GM23338 (cell line): ENCODE results near the gene IGIP. TPM values are rescaled to one million over a fixed set of nuclear protein-coding genes. Genes with fewer than 3 reads are reported as not detected.

Experiments used
- ATAC-seq: fragments of 200-7000 bp; cut with Tn5 transposase; 3 replicates; pipeline ENCODE4 v1.9.1; 2020
- DNase-seq: peaks from one replicate; pipeline ENCODE4 v3.0.0-alpha.2; 2015; ENCODE audit warnings: low spot score
- H2AFZ ChIP-seq: fragments of 200-600 bp; sonication (generic); 2 replicates; pipeline ENCODE4 v1.8.0; 2016; ENCODE audit warnings: antibody characterized with exemption, mild to moderate bottlenecking, moderate library complexity
- H3F3A ChIP-seq: fragments of 200-600 bp; sonication (generic); replicated peaks from 2 replicates; pipeline ENCODE4 v1.8.0; 2017; ENCODE audit warnings: antibody characterized with exemption, mixed run types, low read depth
- H3K27ac ChIP-seq: fragments of 200-600 bp; sonication (generic); 2 replicates; pipeline ENCODE4 v1.6.1; 2016; ENCODE audit warnings: low read depth
- H3K27me3 ChIP-seq: fragments of 200-600 bp; sonication (generic); 2 replicates; pipeline ENCODE4 v1.8.0; 2016; ENCODE audit warnings: mild to moderate bottlenecking, mixed run types, moderate library complexity; ENCODE audit not compliant: insufficient read depth
- H3K36me3 ChIP-seq: fragments of 200-600 bp; sonication (generic); 2 replicates; pipeline ENCODE4 v1.8.0; 2016; ENCODE audit warnings: mild to moderate bottlenecking; ENCODE audit not compliant: insufficient read depth
- H3K4me1 ChIP-seq: fragments of 200-600 bp; sonication (generic); 2 replicates; pipeline ENCODE4 v1.8.0; 2016; ENCODE audit warnings: mild to moderate bottlenecking, moderate library complexity; ENCODE audit not compliant: insufficient read depth
- H3K4me2 ChIP-seq: fragments of 200-600 bp; sonication (generic); 2 replicates; pipeline ENCODE4 v1.7.1; 2017; ENCODE audit warnings: mixed run types
- H3K4me3 ChIP-seq: fragments of 200-600 bp; sonication (generic); 2 replicates; pipeline ENCODE4 v1.6.1; 2016; ENCODE audit warnings: mixed run types
- H3K79me2 ChIP-seq: fragments of 200-600 bp; sonication (generic); replicated peaks from 2 replicates; pipeline ENCODE4 v1.8.0; 2017; ENCODE audit warnings: mild to moderate bottlenecking; ENCODE audit not compliant: insufficient read depth
- H3K9me2 ChIP-seq: fragments of 200-600 bp; sonication (generic); 2 replicates; pipeline ENCODE4 v1.8.0; 2017; ENCODE audit not compliant: insufficient read depth
- H4K20me1 ChIP-seq: fragments of 200-600 bp; sonication (generic); replicated peaks from 2 replicates; pipeline ENCODE4 v1.8.0; 2017; ENCODE audit warnings: mild to moderate bottlenecking; ENCODE audit not compliant: insufficient read depth
- H3K27ac Mint-ChIP-seq: 2 replicates; pipeline ENCODE4 v1.8.0; 2020; ENCODE audit warnings: inconsistent platforms, mild to moderate bottlenecking, moderate library complexity, mixed read lengths
- H3K27me3 Mint-ChIP-seq: 3 replicates; pipeline ENCODE4 v1.8.0; 2022; ENCODE audit warnings: low read depth, mild to moderate bottlenecking, moderate library complexity, mixed read lengths, inconsistent platforms; ENCODE audit not compliant: insufficient read depth, poor library complexity
- H3K36me3 Mint-ChIP-seq: 3 replicates; pipeline ENCODE4 v1.8.0; 2021; ENCODE audit warnings: low read depth, mild to moderate bottlenecking, inconsistent platforms, moderate library complexity, mixed read lengths
- H3K4me1 Mint-ChIP-seq: 3 replicates; pipeline ENCODE4 v1.8.0; 2020; ENCODE audit warnings: mild to moderate bottlenecking, inconsistent platforms, mixed read lengths
- H3K4me3 Mint-ChIP-seq: 3 replicates; pipeline ENCODE4 v1.8.0; 2021; ENCODE audit warnings: moderate library complexity, mild to moderate bottlenecking, inconsistent platforms, mixed read lengths
- H3K9me3 Mint-ChIP-seq: 3 replicates; pipeline ENCODE4 v1.8.0; 2020; ENCODE audit warnings: moderate library complexity, mild to moderate bottlenecking, inconsistent platforms, mixed read lengths
- CREB1 ChIP-seq: fragments of 250-450 bp; sonication (Bioruptor Pico); IDR thresholded peaks from 2 replicates; pipeline ENCODE4 v1.5.0; 2020; ENCODE audit warnings: low read depth, mild to moderate bottlenecking, moderate library complexity
- ETS1 ChIP-seq: IDR thresholded peaks from 2 replicates; pipeline ENCODE4 v1.6.1; 2016; ENCODE audit warnings: antibody characterized with exemption
- EZH2 ChIP-seq: fragments of 200-600 bp; sonication (generic); IDR thresholded peaks from one replicate; pipeline ENCODE4 v1.8.0; 2017; ENCODE audit warnings: antibody characterized with exemption, mild to moderate bottlenecking, low read depth; ENCODE audit not compliant: unreplicated experiment
- EZH2phosphoT487 ChIP-seq: fragments of 200-600 bp; sonication (generic); IDR thresholded peaks from one replicate; pipeline ENCODE4 v1.8.1; 2018; ENCODE audit warnings: antibody characterized with exemption; ENCODE audit not compliant: unreplicated experiment
- JUNB ChIP-seq: IDR thresholded peaks from one replicate; pipeline ENCODE4 v1.6.1; 2016; ENCODE audit warnings: antibody characterized with exemption; ENCODE audit not compliant: unreplicated experiment
- NANOG ChIP-seq: IDR thresholded peaks from 2 replicates; pipeline ENCODE4 v1.6.1; 2016; ENCODE audit warnings: antibody characterized with exemption, borderline replicate concordance
- POLR2AphosphoS5 ChIP-seq: IDR thresholded peaks from 2 replicates; pipeline ENCODE4 v1.6.1; 2016; ENCODE audit warnings: antibody characterized with exemption, low read depth
- REST ChIP-seq: IDR thresholded peaks from one replicate; pipeline ENCODE4 v1.6.1; 2018; ENCODE audit warnings: antibody characterized with exemption; ENCODE audit not compliant: unreplicated experiment
- STAT1 ChIP-seq: IDR thresholded peaks from one replicate; pipeline ENCODE4 v1.6.1; 2016; ENCODE audit warnings: antibody characterized with exemption; ENCODE audit not compliant: unreplicated experiment
- ZNF114 ChIP-seq: fragments of 250-450 bp; sonication (Bioruptor Pico); IDR thresholded peaks from 2 replicates; pipeline ENCODE4 v1.5.0; 2020; ENCODE audit warnings: mild to moderate bottlenecking, moderate library complexity
- ZNF331 ChIP-seq: fragments of 250-450 bp; sonication (Bioruptor Pico); IDR thresholded peaks from 2 replicates; pipeline ENCODE4 v1.5.0; 2020; ENCODE audit warnings: low read depth, mild to moderate bottlenecking, moderate library complexity
- ZNF462 ChIP-seq: fragments of 250-450 bp; sonication (Bioruptor Pico); IDR thresholded peaks from 2 replicates; pipeline ENCODE4 v1.5.0; 2020; ENCODE audit warnings: mild to moderate bottlenecking, moderate library complexity
- polyA plus RNA-seq: library from polyadenylated mRNA; unstranded; fragments of >200 nt; fragmentation: Nextera tagmentation; extraction: Ambion mirVana; gene quantifications from 2 replicates; pipeline ENCODE4 v1.2.1, GENCODE V29; 2016
- total RNA-seq: library from RNA; depleted of rRNA; stranded (reverse); fragments of >200 nt; shearing (Covaris generic); gene quantifications from 2 replicates; pipeline ENCODE4 v1.2.3, GENCODE V29; 2014
- TF ChIP-seq, protein P1 (sequence below), 2 experiments: fragments of 200-600 bp in 1 of 2; sonication (generic) in 1 of 2; conservative IDR thresholded peaks; 2 replicates each; pipeline versions ENCODE4 v1.5.1 to v1.6.1; 2016 to 2017; ENCODE audit warnings: antibody characterized with exemption in 2 of 2, low read depth in 2 of 2, mild to moderate bottlenecking in 2 of 2, moderate library complexity in 1 of 2

The IGIP gene
- total and polyA plus RNA-seq, 2 experiments from 2014 or later = 0.21 to 0.38 TPM

DNA sequence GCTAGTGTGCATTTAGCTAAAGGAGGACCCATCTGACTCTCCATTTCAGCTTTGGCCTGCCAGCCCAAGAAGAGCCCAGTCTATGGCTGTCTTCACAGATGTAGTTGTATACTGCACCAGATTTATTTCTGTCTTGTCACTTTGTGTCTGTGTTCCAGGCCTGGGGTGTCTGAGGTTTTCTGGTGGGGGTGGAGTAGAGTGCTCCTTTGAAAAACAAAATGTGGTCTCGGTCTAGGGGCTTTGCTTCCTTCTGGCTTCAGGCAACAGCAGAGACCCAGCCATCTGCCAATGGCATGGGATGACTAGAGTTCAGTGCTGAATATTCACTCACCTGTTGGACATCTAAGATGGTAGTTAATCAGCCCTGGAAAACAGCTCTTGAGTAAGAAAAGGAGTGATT, 10.9 kb downstream of the IGIP start:
- Mint-ChIP-seq H3K4me1 (peaks cover 6% of the 10 kb centered on the region), H3K27ac (no peak overlapping the region), H3K9me3 (no peaks in the 10 kb centered on the region), H3K36me3 (no peaks in the 10 kb centered on the region), H3K4me3 (no peak overlapping the region), H3K27me3 (no peaks in the 10 kb centered on the region)
- H3K9me2 ChIP-seq = no peaks in the 10 kb centered on the region
- no peaks in the 10 kb centered on the region for H3K36me3 ChIP-seq
- H3K4me1 ChIP-seq = no peaks in the 10 kb centered on the region
- H3K79me2 ChIP-seq = no peaks in the 10 kb centered on the region
- H3K4me2 ChIP-seq = no peak overlapping the region
- ATAC-seq (no peak), DNase-seq (no peak)
- no peak overlapping the region for H2AFZ ChIP-seq
- no peaks in the 10 kb centered on the region for H3K27me3 ChIP-seq
- H3K27ac ChIP-seq = no peak overlapping the region
- no peaks in the 10 kb centered on the region for H3F3A ChIP-seq
- TF ChIP-seq ZNF331 (CRISPR knock-in tag) (no peak), STAT1 (no peak), NANOG (no peak), ZNF462 (CRISPR knock-in tag) (no peak), POLR2AphosphoS5 (no peak), ETS1 (no peak), JUNB (no peak), EZH2 (no peak), EZH2phosphoT487 (no peak), ZNF114 (CRISPR knock-in tag) (no peak), REST (no peak), CREB1 (no peak)
- TF ChIP-seq, protein P1, sequence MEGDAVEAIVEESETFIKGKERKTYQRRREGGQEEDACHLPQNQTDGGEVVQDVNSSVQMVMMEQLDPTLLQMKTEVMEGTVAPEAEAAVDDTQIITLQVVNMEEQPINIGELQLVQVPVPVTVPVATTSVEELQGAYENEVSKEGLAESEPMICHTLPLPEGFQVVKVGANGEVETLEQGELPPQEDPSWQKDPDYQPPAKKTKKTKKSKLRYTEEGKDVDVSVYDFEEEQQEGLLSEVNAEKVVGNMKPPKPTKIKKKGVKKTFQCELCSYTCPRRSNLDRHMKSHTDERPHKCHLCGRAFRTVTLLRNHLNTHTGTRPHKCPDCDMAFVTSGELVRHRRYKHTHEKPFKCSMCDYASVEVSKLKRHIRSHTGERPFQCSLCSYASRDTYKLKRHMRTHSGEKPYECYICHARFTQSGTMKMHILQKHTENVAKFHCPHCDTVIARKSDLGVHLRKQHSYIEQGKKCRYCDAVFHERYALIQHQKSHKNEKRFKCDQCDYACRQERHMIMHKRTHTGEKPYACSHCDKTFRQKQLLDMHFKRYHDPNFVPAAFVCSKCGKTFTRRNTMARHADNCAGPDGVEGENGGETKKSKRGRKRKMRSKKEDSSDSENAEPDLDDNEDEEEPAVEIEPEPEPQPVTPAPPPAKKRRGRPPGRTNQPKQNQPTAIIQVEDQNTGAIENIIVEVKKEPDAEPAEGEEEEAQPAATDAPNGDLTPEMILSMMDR (conservative IDR thresholded peaks at IDR 0.05; ENCODE audit: low read depth in 2 of 2) = no peak
- H4K20me1 ChIP-seq = no peaks in the 10 kb centered on the region
- H3K4me3 ChIP-seq = no peak overlapping the region
